Spleen (tissue), 11 donors: Measurements from ENCODE around the gene ASH1L. TPM values are rescaled to one million over a fixed set of nuclear protein-coding genes. Genes with fewer than 3 reads are reported as not detected.

Experiments
- DNase-seq: peaks from one replicate; pipeline ENCODE4 v3.0.0-alpha.2; 2020
- H3K27ac ChIP-seq, 8 donors: fragments of 200-600 bp; sonication (generic) in 7 of 8; 1 replicate in 4 of 8; 2 replicates in 4 of 8; pipeline versions ENCODE4 v1.5.0 to v1.8.0; 2016 to 2021; ENCODE audit warnings: inconsistent platforms in 4 of 8, mild to moderate bottlenecking in 4 of 8, moderate library complexity in 1 of 8
- H3K27me3 ChIP-seq, 7 donors: fragments of 200-600 bp; sonication (generic) in 6 of 7; replicated peaks in 1 of 7; 1 replicate in 4 of 7; 2 replicates in 3 of 7; pipeline versions ENCODE4 v1.5.0 to v1.8.0; 2016 to 2021; ENCODE audit warnings: inconsistent platforms in 3 of 7, mild to moderate bottlenecking in 1 of 7
- H3K36me3 ChIP-seq, 6 donors: fragments of 200-600 bp; sonication (generic) in 5 of 6; 1 replicate in 4 of 6; 2 replicates in 2 of 6; pipeline versions ENCODE4 v1.5.0 to v1.8.0; 2016 to 2021; ENCODE audit warnings: inconsistent platforms in 2 of 6
- H3K4me1 ChIP-seq, 6 donors: fragments of 200-600 bp; sonication (generic) in 5 of 6; 1 replicate in 3 of 6; 2 replicates in 3 of 6; pipeline versions ENCODE4 v1.5.0 to v1.8.0; 2016 to 2021; ENCODE audit warnings: inconsistent platforms in 3 of 6
- H3K4me3 ChIP-seq, 8 donors: fragments of 200-600 bp; sonication (generic) in 7 of 8; 1 replicate in 4 of 8; 2 replicates in 4 of 8; pipeline versions ENCODE4 v1.5.0 to v1.8.0; 2016 to 2021; ENCODE audit warnings: inconsistent platforms in 4 of 8, mild to moderate bottlenecking in 4 of 8, moderate library complexity in 2 of 8
- H3K9me3 ChIP-seq, 8 donors: fragments of 200-600 bp; sonication (generic) in 7 of 8; 1 replicate in 4 of 8; 2 replicates in 4 of 8; pipeline versions ENCODE4 v1.5.0 to v1.8.0; 2016 to 2021; ENCODE audit warnings: inconsistent platforms in 4 of 8
- CTCF ChIP-seq, 11 experiments: fragments of 200-600 bp in 7 of 11; fragments of 450-650 bp in 4 of 11; sonication (generic) in 4 of 11; IDR thresholded peaks in 8 of 11; conservative IDR thresholded peaks in 3 of 11; 1 replicate in 7 of 11; 2 replicates in 4 of 11; pipeline versions ENCODE4 v1.4.0 to v1.8.0; 2016 to 2021; ENCODE audit warnings: antibody characterized with exemption in 11 of 11, inconsistent platforms in 4 of 11, mild to moderate bottlenecking in 1 of 11
- POLR2A ChIP-seq, 3 donors: fragments of 450-650 bp; IDR thresholded peaks; one replicate each; pipeline ENCODE4 v1.5.1; 2017; ENCODE audit warnings: antibody characterized with exemption in 3 of 3, mild to moderate bottlenecking in 1 of 3
- POLR2AphosphoS5 ChIP-seq, 3 donors: sonication (generic); formaldehyde crosslinking; IDR thresholded peaks; one replicate each; pipeline ENCODE4 v1.5.1; 2017; ENCODE audit warnings: antibody characterized with exemption in 3 of 3
- WGBS, 5 donors: extraction: QIAGEN DNeasy Blood & Tissue Kit in 3 of 5; methylation state at CpG; one replicate each; pipeline versions ENCODE4 v1.1.5 to v1.1.7; 2013 to 2018; 5-methylcytosine and 5-hydroxymethylcytosine counted together
- intact Hi-C: fragments of 100-400 bp; cut with DNase I; formaldehyde crosslinking; loops from one replicate; pipeline ENCODE4 v1.15.0; 2023; ENCODE audit warnings: low total_unique reads
- polyA plus RNA-seq, 3 donors: library from polyadenylated mRNA; stranded (reverse); fragments of 200-250 nt; gene quantifications; one replicate each; pipeline ENCODE4 v1.2.1, GENCODE V29; 2013
- total RNA-seq, 7 donors: library from RNA; depleted of rRNA in 3 of 7; stranded (reverse); fragments of >200 nt in 3 of 7; fragmentation: NEBNext Ultra II Directional in 4 of 7; extraction: Animal tissue kit (Norgen Biotek cat#: 25700) in 4 of 7; gene quantifications; one replicate each; pipeline versions ENCODE4 v1.1.0 to v1.2.1, GENCODE V29; 2016 to 2021
- donor health status: healthy with polysubstance abuse.
- donor health status: DM: no; HTN: no; CAD: no; lungs with moderate emphysema.
- donor health status: DM: no; HTN: no; CAD: no.
- donor health status: Bipolar disorder and iron deficiency.
- donor health status: healthy.
- donor health status: DM: no; HTN: no; CAD: no.
- donor health status: DM: yes; HTN: yes; CAD: no.

The ASH1L gene
- total and polyA plus RNA-seq, 10 donors = 2.5 to 89.8 (median 69.1) TPM

GRCh38 chr1:155300553-155301329 lies 261.9 kb downstream of the ASH1L start:
- no peaks in the 10 kb centered on the region for H3K4me1 ChIP-seq
- H3K27me3 ChIP-seq = peaks cover 0 to 15% (median 6%) of the 10 kb centered on the region in 7 donors
- intact Hi-C loops = no loop called here
- 89 to 95% (median 91%) methylated on average over 9 of the region's 9 CpGs for WGBS, 5 donors
- no peak for TF ChIP-seq POLR2AphosphoS5 (IDR thresholded peaks at IDR 0.05)
- no peak for TF ChIP-seq CTCF (IDR thresholded peaks at IDR 0.05 in 8 of 11, conservative IDR thresholded peaks at IDR 0.05 in 3 of 11)
- TF ChIP-seq POLR2A (IDR thresholded peaks at IDR 0.05) = no peak
- DNase-seq = no peak
- no peaks in the 10 kb centered on the region for H3K9me3 ChIP-seq
- H3K27ac ChIP-seq = no peak overlapping the region
- no peaks in the 10 kb centered on the region for H3K36me3 ChIP-seq
- no peak overlapping the region for H3K4me3 ChIP-seq

- Histone ChIP-seq H3K27ac (no peak overlapping the region), H3K4me1 (peaks cover 0 to 7% (median 3%) of the 10 kb centered on the region in 6 donors), H3K9me3 (no peaks in the 10 kb centered on the region), H3K27me3 (peaks cover 0 to 22% (median 12%) of the 10 kb centered on the region in 7 donors), H3K36me3 (no peaks in the 10 kb centered on the region), H3K4me3 (no peak overlapping the region)
- no peak for TF ChIP-seq POLR2AphosphoS5 (IDR thresholded peaks at IDR 0.05)
- no peak for TF ChIP-seq POLR2A (IDR thresholded peaks at IDR 0.05)
- TF ChIP-seq CTCF (IDR thresholded peaks at IDR 0.05 in 8 of 11, conservative IDR thresholded peaks at IDR 0.05 in 3 of 11) = no peak
- intact Hi-C loops = no loop called here
- 92 to 95% (median 94%) methylated on average over 8 of the region's 8 CpGs for WGBS, 5 donors
- DNase-seq = no peak
Observed at GRCh38 chr1:155300024-155300423, 262.6 kb downstream of the ASH1L start.

- intact Hi-C loops = no loop called here
- no peak for TF ChIP-seq POLR2AphosphoS5 (IDR thresholded peaks at IDR 0.05)
- TF ChIP-seq CTCF (IDR thresholded peaks at IDR 0.05 in 8 of 11, conservative IDR thresholded peaks at IDR 0.05 in 3 of 11) = no peak
- no peak for TF ChIP-seq POLR2A (IDR thresholded peaks at IDR 0.05)
- 63 to 72% (median 67%) methylated on average over 7 of the region's 7 CpGs for whole genome bisulfite sequencing, 5 donors
Observed at GRCh38 chr1:155297384-155297783, 265.2 kb downstream of the ASH1L start.

GRCh38 chr1:155296661-155297060 lies 265.9 kb downstream of the ASH1L start:
- no peak for DNase-seq
- TF ChIP-seq POLR2A (IDR thresholded peaks at IDR 0.05) (no peak), CTCF (IDR thresholded peaks at IDR 0.05 in 8 of 11, conservative IDR thresholded peaks at IDR 0.05 in 3 of 11) (no peak)
- no peak overlapping the region for H3K4me3 ChIP-seq
- peaks cover 0 to 12% (median 3%) of the 10 kb centered on the region in 6 donors for H3K4me1 ChIP-seq
- peaks cover 0 to 44% (median 21%) of the 10 kb centered on the region in 7 donors for H3K27me3 ChIP-seq
- H3K36me3 ChIP-seq = no peaks in the 10 kb centered on the region
- intact Hi-C loops = no loop called here
- no peak overlapping the region for H3K27ac ChIP-seq
- H3K9me3 ChIP-seq = no peaks in the 10 kb centered on the region
- 73 to 95% (median 85%) methylated on average over 3 of the region's 3 CpGs for WGBS, 5 donors

More at GRCh38 chr1:155297384-155297783, 265.2 kb downstream of the ASH1L start:
- no peaks in the 10 kb centered on the region for H3K9me3 ChIP-seq
- H3K27ac ChIP-seq = no peak overlapping the region
- peaks cover 0 to 44% (median 21%) of the 10 kb centered on the region in 7 donors for H3K27me3 ChIP-seq
- H3K36me3 ChIP-seq = no peaks in the 10 kb centered on the region
- H3K4me3 ChIP-seq = no peak overlapping the region
- DNase-seq = no peak
- H3K4me1 ChIP-seq = peaks cover 0 to 12% (median 3%) of the 10 kb centered on the region in 6 donors
